SU-DHL-6 (cell line): ENCODE measurements around the gene ENAM.

Source experiments
- CTCF ChIP-seq: fragments of 200-600 bp; sonication (generic); IDR thresholded peaks from one replicate; pipeline ENCODE4 v1.5.1; 2017; ENCODE audit warnings: antibody characterized with exemption, mild to moderate bottlenecking, low read length, moderate library complexity; ENCODE audit not compliant: insufficient read depth, poor library complexity, severe bottlenecking
- EZH2phosphoT487 ChIP-seq: fragments of 200-600 bp; sonication (generic), shearing (Covaris generic); conservative IDR thresholded peaks from 2 replicates; pipeline ENCODE4 v1.6.1; 2018; ENCODE audit warnings: mild to moderate bottlenecking, antibody characterized with exemption, low read length, moderate library complexity, mixed read lengths

GRCh38 chr4:70628444-70628843 is at the start of gene ENAM:
- no peak for TF ChIP-seq CTCF
- no peak for TF ChIP-seq EZH2phosphoT487
